GM12891 (cell line): ENCODE measurements around the gene VTI1A.

Experiments used
- DNase-seq: peaks from one replicate; pipeline ENCODE4 v3.0.0; 2011; ENCODE audit warnings: low spot score; ENCODE audit not compliant: insufficient read length
- FAIRE-seq: peaks from 2 replicates; lab custom pipeline; 2011; peaks lifted over from hg19 to GRCh38; lab: Jason Lieb, UNC
- PAX5 ChIP-seq: IDR thresholded peaks from 2 replicates; pipeline ENCODE4 v1.6.1; 2011; ENCODE audit warnings: low read length, moderate library complexity, mild to moderate bottlenecking; ENCODE audit not compliant: insufficient read depth, severe bottlenecking
- POLR2A ChIP-seq: IDR thresholded peaks from 2 replicates; pipeline ENCODE4 v1.6.1; 2011; ENCODE audit warnings: low read depth, low read length, control low read depth
- POLR2AphosphoS5 ChIP-seq: IDR thresholded peaks from 2 replicates; pipeline ENCODE4 v1.6.1; 2011; ENCODE audit warnings: low read depth, low read length, control low read depth
- POU2F2 ChIP-seq: IDR thresholded peaks from 2 replicates; pipeline ENCODE4 v1.6.1; 2011; ENCODE audit warnings: low read depth, mild to moderate bottlenecking, control low read depth, low read length, moderate library complexity
- SPI1 ChIP-seq: IDR thresholded peaks from 2 replicates; pipeline ENCODE4 v1.6.1; 2011; ENCODE audit warnings: low read depth, low read length, control low read depth
- TAF1 ChIP-seq: IDR thresholded peaks from 2 replicates; pipeline ENCODE4 v1.6.1; 2011; ENCODE audit warnings: low read depth, low read length, control low read depth

Gene VTI1A

GRCh38 chr10:112769081-112769480, 322.1 kb downstream of the VTI1A start:
- TF ChIP-seq POLR2AphosphoS5 (no peak), SPI1 (no peak), TAF1 (no peak), PAX5 (no peak), POLR2A (no peak), POU2F2 (no peak)
- FAIRE-seq (no peak), DNase-seq (no peak)

GRCh38 chr10:112769611-112770370, 322.8 kb downstream of the VTI1A start:
- FAIRE-seq (no peak), DNase-seq (no peak)
- TF ChIP-seq TAF1 (no peak), POLR2A (no peak), POU2F2 (no peak), POLR2AphosphoS5 (no peak), PAX5 (no peak), SPI1 (no peak)

- DNase-seq (no peak), FAIRE-seq (no peak)
- no peak for TF ChIP-seq PAX5
- no peak for TF ChIP-seq TAF1
- no peak for TF ChIP-seq POLR2AphosphoS5
- TF ChIP-seq POU2F2: no peak
- TF ChIP-seq SPI1: no peak
- TF ChIP-seq POLR2A: no peak
Measured at GRCh38 chr10:112771733-112772132, 324.7 kb downstream of the VTI1A start.

GRCh38 chr10:112773783-112774182, 326.8 kb downstream of the VTI1A start:
- no peak for TF ChIP-seq TAF1
- no peak for TF ChIP-seq POLR2AphosphoS5
- TF ChIP-seq POU2F2: no peak
- TF ChIP-seq SPI1: no peak
- TF ChIP-seq POLR2A: no peak
- no peak for TF ChIP-seq PAX5
- no peak for FAIRE-seq
- DNase-seq: no peak

- FAIRE-seq (no peak), DNase-seq (no peak)
- TF ChIP-seq TAF1 (no peak), PAX5 (no peak), POLR2AphosphoS5 (no peak), POLR2A (no peak), SPI1 (no peak), POU2F2 (no peak)
Measured at GRCh38 chr10:112774210-112774609, 327.2 kb downstream of the VTI1A start.

GRCh38 chr10:112774798-112775197, 327.8 kb downstream of the VTI1A start:
- no peak for DNase-seq
- TF ChIP-seq PAX5 (no peak), POLR2AphosphoS5 (no peak), POU2F2 (no peak), POLR2A (no peak), TAF1 (no peak), SPI1 (no peak)
- no peak for FAIRE-seq

- TF ChIP-seq PAX5: no peak
- no peak for TF ChIP-seq SPI1
- TF ChIP-seq POLR2A: no peak
- TF ChIP-seq TAF1: no peak
- DNase-seq (no peak), FAIRE-seq (no peak)
Measured at GRCh38 chr10:112775381-112775780, 328.4 kb downstream of the VTI1A start.

GRCh38 chr10:112775892-112776674, 329.1 kb downstream of the VTI1A start:
- TF ChIP-seq POU2F2 (no peak), TAF1 (no peak), POLR2AphosphoS5 (no peak), PAX5 (no peak), SPI1 (no peak), POLR2A (no peak)
- no peak for FAIRE-seq
- DNase-seq: no peak

- TF ChIP-seq POLR2A (no peak), TAF1 (no peak), POU2F2 (no peak), POLR2AphosphoS5 (no peak)
Measured at GRCh38 chr10:112778579-112778978, 331.6 kb downstream of the VTI1A start.

More at GRCh38 chr10:112778579-112778978, 331.6 kb downstream of the VTI1A start:
- no peak for FAIRE-seq
- no peak for DNase-seq
